Measurements from ENCODE around the gene CAMP. TPM values are rescaled to one million over a fixed set of nuclear protein-coding genes. Genes with fewer than 3 reads are reported as not detected.

Gene CAMP
- total and polyA plus RNA-seq, 8 donors, result 0.87 to 1.4 (median 0.92) TPM; not detected in 5

DNA sequence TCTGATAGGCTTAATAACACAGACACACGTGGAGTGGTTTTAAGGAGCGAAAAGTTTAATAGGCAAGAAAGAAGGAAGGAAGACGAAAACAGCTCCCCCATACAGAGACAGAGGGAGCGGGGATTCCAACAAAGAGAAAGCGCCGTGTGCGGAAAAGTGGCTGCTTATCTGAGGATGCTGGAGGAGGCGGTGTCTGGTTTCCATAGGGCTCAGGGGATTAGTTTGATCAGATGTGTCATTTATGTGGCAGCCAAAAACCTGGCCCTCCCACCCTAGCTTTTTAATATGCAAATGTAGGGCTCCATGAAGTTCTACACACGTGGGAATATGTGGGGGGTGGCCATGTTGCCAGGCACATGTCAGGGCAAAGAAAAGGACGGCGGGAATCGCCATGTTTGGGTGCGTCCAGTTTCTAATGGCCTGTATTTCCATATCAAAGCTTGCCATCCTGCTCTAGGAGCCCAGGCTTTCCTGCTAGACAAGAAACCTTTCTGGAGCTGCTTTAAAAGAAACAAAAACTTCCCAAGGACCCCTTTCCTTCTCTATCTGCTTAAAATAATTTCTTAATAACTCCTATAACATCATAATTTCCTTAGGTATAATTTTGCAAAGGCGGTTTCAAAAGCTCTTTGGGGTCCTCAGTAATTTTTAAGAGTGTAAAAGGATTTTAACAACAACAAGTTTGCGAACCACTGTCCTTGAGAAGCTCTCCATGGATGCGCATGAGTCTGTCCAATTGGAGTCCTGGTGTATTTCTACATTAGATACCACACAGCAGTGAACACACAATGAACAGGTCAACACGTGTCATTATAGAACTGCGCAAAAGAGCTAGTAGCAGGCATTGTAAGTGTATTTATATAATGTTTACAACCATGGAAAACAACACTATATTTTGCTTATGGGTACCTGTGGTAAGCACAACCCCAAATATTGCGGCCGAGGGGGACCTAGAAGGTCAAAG is 17.0 kb downstream of the CAMP start:
- 70 to 77% (median 72%) methylated on average over 20 of the region's 20 CpGs for WGBS, 5 donors

DNA sequence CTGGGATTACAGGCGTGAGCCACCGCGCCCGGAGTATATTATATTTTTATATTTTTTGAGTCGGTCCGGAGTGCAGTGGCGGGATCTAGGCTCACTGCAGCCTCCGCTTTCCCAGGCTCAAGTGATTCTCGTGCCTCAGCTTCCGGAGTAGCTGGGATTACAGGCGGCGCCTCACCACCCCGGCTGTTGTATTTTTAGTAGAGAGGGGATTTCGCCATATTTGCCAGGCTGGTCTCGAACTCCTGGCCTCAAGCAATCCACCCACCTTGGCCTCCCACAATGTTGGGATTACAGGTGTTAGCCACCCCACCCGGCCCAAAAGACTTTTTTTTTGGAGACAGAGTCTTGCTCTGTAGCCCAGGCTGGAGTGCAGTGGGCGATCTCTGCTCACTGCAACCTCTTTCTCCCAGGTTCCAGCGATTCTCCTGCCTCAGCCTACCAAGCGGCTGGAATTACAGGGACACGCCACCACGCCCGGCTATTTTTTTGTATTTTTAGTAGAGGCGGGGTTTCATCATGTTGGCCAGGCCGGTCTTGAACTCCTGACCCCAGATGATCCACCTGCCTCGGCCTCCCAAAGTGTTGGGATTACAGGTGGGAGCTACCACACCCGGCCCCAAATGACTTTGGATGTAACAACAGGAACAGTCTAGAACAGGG is 18.6 kb downstream of the CAMP start:
- H3K27ac ChIP-seq, result peak overlapping the region in 4 of 5 donors; percentile 87 to 91 (median 88)
- peak in 1 of 2 donors; percentile 20 for DNase-seq
- TF ChIP-seq POLR2A (IDR thresholded peaks at IDR 0.05) (no peak), POLR2AphosphoS5 (IDR thresholded peaks at IDR 0.05) (no peak), CTCF (IDR thresholded peaks at IDR 0.05) (no peak), EP300 (IDR thresholded peaks at IDR 0.05) (no peak)
- no peaks in the 10 kb centered on the region for H3K9me3 ChIP-seq
- intact Hi-C loops (cut with DNase I; ENCODE audit: low total_unique reads), result no loop called here
- peaks cover 10 to 36% (median 23%) of the 10 kb centered on the region in 4 donors for H3K4me1 ChIP-seq
- WGBS, 5 donors, result 41 to 51% (median 50%) methylated on average over 26 of the region's 26 CpGs
- no peaks in the 10 kb centered on the region for H3K27me3 ChIP-seq
- peak overlapping the region; percentile 72 to 87 (median 84) for H3K4me3 ChIP-seq
- peaks cover 0 to 7% (median 0%) of the 10 kb centered on the region in 4 donors for H3K36me3 ChIP-seq

More for the DNA sequence above, 17.0 kb downstream of the CAMP start:
- Histone ChIP-seq H3K27ac (peak overlapping the region; percentile 87 to 91 (median 88)), H3K27me3 (no peaks in the 10 kb centered on the region), H3K4me1 (peaks cover 10 to 36% (median 23%) of the 10 kb centered on the region in 4 donors), H3K9me3 (no peaks in the 10 kb centered on the region), H3K4me3 (peak overlapping the region; percentile 72 to 87 (median 84)), H3K36me3 (no peaks in the 10 kb centered on the region)
- intact Hi-C loops (cut with DNase I; ENCODE audit: low total_unique reads), result no loop called here
- DNase-seq, result no peak
- TF ChIP-seq POLR2AphosphoS5 (IDR thresholded peaks at IDR 0.05) (no peak), CTCF (IDR thresholded peaks at IDR 0.05) (no peak), POLR2A (IDR thresholded peaks at IDR 0.05) (no peak), EP300 (IDR thresholded peaks at IDR 0.05) (no peak)

DNA sequence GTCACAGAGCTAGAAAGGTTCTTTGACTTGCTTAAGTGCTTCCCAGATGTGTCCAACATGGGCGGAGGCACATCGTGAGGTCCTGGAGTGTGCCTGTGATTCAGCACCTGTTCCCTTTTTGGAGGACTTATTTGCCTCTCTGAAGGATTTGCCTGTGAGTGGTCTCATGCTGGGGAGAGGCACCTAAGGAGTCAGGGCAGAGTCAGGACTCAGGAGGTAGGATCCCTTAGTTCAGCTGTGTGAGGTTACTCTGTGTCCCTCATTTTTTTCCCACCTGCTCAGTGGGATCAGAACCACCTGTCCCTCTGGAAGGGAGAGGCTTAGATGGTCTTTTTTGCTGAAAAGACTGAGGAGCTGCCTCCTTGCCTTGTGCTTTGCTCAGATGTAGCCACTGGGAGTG is 20.6 kb downstream of the CAMP start:
- H3K27me3 ChIP-seq, result no peaks in the 10 kb centered on the region
- no peak for TF ChIP-seq EP300 (IDR thresholded peaks at IDR 0.05)
- TF ChIP-seq POLR2AphosphoS5 (IDR thresholded peaks at IDR 0.05), result no peak
- TF ChIP-seq POLR2A (IDR thresholded peaks at IDR 0.05), result no peak
- no peak for TF ChIP-seq CTCF (IDR thresholded peaks at IDR 0.05)
- H3K36me3 ChIP-seq, result peaks cover 3 to 23% (median 11%) of the 10 kb centered on the region in 4 donors
- 88 to 96% (median 95%) methylated on average over 2 of the region's 2 CpGs for WGBS, 5 donors
- H3K27ac ChIP-seq, result peak overlapping the region in 1 of 5 donors; percentile 18
- H3K4me1 ChIP-seq, result peaks cover 10 to 43% (median 23%) of the 10 kb centered on the region in 4 donors
- H3K4me3 ChIP-seq, result no peak overlapping the region
- intact Hi-C loops (cut with DNase I; ENCODE audit: low total_unique reads), result no loop called here
- no peak for DNase-seq
- H3K9me3 ChIP-seq, result no peaks in the 10 kb centered on the region

DNA sequence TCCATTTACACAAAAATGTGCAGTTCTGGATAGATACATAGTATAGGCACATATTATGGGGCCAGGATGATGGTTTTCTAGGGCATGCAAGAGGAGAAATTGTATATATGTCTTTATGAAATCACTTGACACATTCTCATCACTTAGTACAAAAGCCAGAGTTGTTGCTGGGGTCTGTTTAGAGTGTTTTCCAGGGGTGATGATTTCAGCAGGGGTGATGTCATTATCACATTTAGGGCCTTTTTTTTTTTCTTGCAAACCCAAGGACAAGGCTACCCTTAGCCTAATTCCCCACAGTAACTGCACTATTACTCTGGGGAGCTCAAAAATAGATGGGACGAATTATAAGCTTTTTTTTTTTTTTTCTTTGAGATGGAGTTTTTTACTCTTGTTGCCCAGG is 21.2 kb downstream of the CAMP start:
- H3K36me3 ChIP-seq, result peaks cover 9 to 29% (median 16%) of the 10 kb centered on the region in 4 donors
- no peaks in the 10 kb centered on the region for H3K27me3 ChIP-seq
- no peaks in the 10 kb centered on the region for H3K9me3 ChIP-seq
- no peak overlapping the region for H3K27ac ChIP-seq
- intact Hi-C loops (cut with DNase I; ENCODE audit: low total_unique reads), result no loop called here
- H3K4me1 ChIP-seq, result peaks cover 10 to 43% (median 23%) of the 10 kb centered on the region in 4 donors
- TF ChIP-seq EP300 (IDR thresholded peaks at IDR 0.05) (no peak), CTCF (IDR thresholded peaks at IDR 0.05) (no peak), POLR2AphosphoS5 (IDR thresholded peaks at IDR 0.05) (no peak)
- no peak for DNase-seq
- WGBS, 5 donors, result 83 to 100% (median 94%) methylated on average over 1 of the region's 1 CpG
- no peak overlapping the region for H3K4me3 ChIP-seq
